IMR-90 (cell line): ENCODE results near the gene MAML3. TPM values are rescaled to one million over a fixed set of nuclear protein-coding genes. Genes with fewer than 3 reads are reported as not detected.
A peak's percentile ranks its signal among the peaks of the same experiment; 100 is the strongest.

Source experiments
- ATAC-seq: fragments of 200-7000 bp; cut with Tn5 transposase; 2 replicates; pipeline ENCODE4 v1.9.1; 2020; ENCODE audit warnings: low read depth, mild to moderate bottlenecking, moderate library complexity
- BruUV-seq: library from RNA; stranded (reverse); fragments of 400-500 nt; replicated peaks from 2 replicates; lab custom pipeline; 2021; lab: Mats Ljungman, UMichigan
- CTCF ChIA-PET: fragments of 300-600 bp; formaldehyde crosslinking; extraction: SDS; loops from one replicate; lab custom pipeline; 2021; ENCODE audit warnings: antibody characterized with exemption; lab: Yijun Ruan, JAX
- POLR2A ChIA-PET: fragments of 300-600 bp; sonication (Branson Sonifier 250); formaldehyde crosslinking; loops from one replicate; lab custom pipeline; 2022; ENCODE audit warnings: antibody characterized with exemption; ENCODE audit not compliant: unreplicated experiment; lab: Charles Lee
- DNase-seq: peaks from one replicate; pipeline ENCODE4 v3.0.0; 2013
- H2AFZ ChIP-seq: replicated peaks from 2 replicates; pipeline ENCODE3; 2013; ENCODE audit warnings: low read length, mild to moderate bottlenecking; ENCODE audit not compliant: poor library complexity
- H2AK5ac ChIP-seq: 2 replicates; pipeline ENCODE4 v1.6.1; 2013; ENCODE audit warnings: low read depth, low read length, inconsistent platforms
- H2AK9ac ChIP-seq: replicated peaks from 2 replicates; pipeline ENCODE3; 2013; ENCODE audit warnings: mild to moderate bottlenecking, low read depth, low read length, moderate library complexity; ENCODE audit not compliant: poor library complexity
- H2BK120ac ChIP-seq: 2 replicates; pipeline ENCODE4 v1.6.1; 2013; ENCODE audit warnings: low read depth, low read length, inconsistent platforms
- H2BK15ac ChIP-seq: 3 replicates; pipeline ENCODE4 v1.6.1; 2013; ENCODE audit warnings: low read depth, low read length, inconsistent platforms
- H2BK20ac ChIP-seq: 2 replicates; pipeline ENCODE4 v1.6.1; 2013; ENCODE audit warnings: low read depth, mild to moderate bottlenecking, inconsistent platforms, low read length, moderate library complexity
- H2BK5ac ChIP-seq: 2 replicates; pipeline ENCODE4 v1.6.1; 2013; ENCODE audit warnings: mild to moderate bottlenecking, low read depth, low read length, inconsistent platforms; ENCODE audit not compliant: poor library complexity, severe bottlenecking
- H3K14ac ChIP-seq: replicated peaks from 2 replicates; pipeline ENCODE4 v1.6.1; 2013; ENCODE audit warnings: low read depth, low read length, inconsistent platforms
- H3K18ac ChIP-seq: 2 replicates; pipeline ENCODE4 v1.6.1; 2013; ENCODE audit warnings: low read depth, low read length, control low read depth
- H3K23ac ChIP-seq: 2 replicates; pipeline ENCODE4 v1.6.1; 2013; ENCODE audit warnings: low read depth, low read length, inconsistent platforms
- H3K27ac ChIP-seq: 2 replicates; pipeline ENCODE4 v1.5.1; 2013; ENCODE audit warnings: mild to moderate bottlenecking, control low read depth, low read length; ENCODE audit not compliant: insufficient read depth
- H3K27me3 ChIP-seq: 2 replicates; pipeline ENCODE4 v1.6.1; 2013; ENCODE audit warnings: low read length; ENCODE audit not compliant: control insufficient read depth, insufficient read depth
- H3K36me3 ChIP-seq: 2 replicates; pipeline ENCODE4 v1.6.1; 2013; ENCODE audit warnings: low read length, mixed read lengths; ENCODE audit not compliant: control insufficient read depth, insufficient read depth
- H3K4ac ChIP-seq: 2 replicates; pipeline ENCODE4 v1.6.1; 2013; ENCODE audit warnings: low read depth, low read length, inconsistent platforms
- H3K4me1 ChIP-seq: 2 replicates; pipeline ENCODE4 v1.6.1; 2013; ENCODE audit warnings: low read length, mixed read lengths; ENCODE audit not compliant: control insufficient read depth, insufficient read depth
- H3K4me2 ChIP-seq: 2 replicates; pipeline ENCODE4 v1.6.1; 2013; ENCODE audit warnings: low read depth, mild to moderate bottlenecking, control low read depth, low read length, moderate library complexity
- H3K4me3 ChIP-seq: 2 replicates; pipeline ENCODE4 v1.5.1; 2013; ENCODE audit warnings: low read depth, mild to moderate bottlenecking, control low read depth, low read length, moderate library complexity; ENCODE audit not compliant: insufficient read depth
- H3K56ac ChIP-seq: 2 replicates; pipeline ENCODE4 v1.6.1; 2013; ENCODE audit warnings: low read length, inconsistent platforms; ENCODE audit not compliant: insufficient read depth; ENCODE audit errors: extremely low read depth
- H3K79me1 ChIP-seq, 2 experiments: 2 replicates each; pipeline ENCODE4 v1.6.1; 2013; ENCODE audit warnings: low read length in 2 of 2, inconsistent platforms in 1 of 2, low read depth in 1 of 2
- H3K9ac ChIP-seq: 2 replicates; pipeline ENCODE4 v1.6.1; 2013; ENCODE audit warnings: low read depth, low read length, control low read depth
- H3K9me1 ChIP-seq: 2 replicates; pipeline ENCODE4 v1.6.1; 2013; ENCODE audit warnings: low read length, inconsistent platforms; ENCODE audit not compliant: insufficient read depth
- H3K9me3 ChIP-seq: 2 replicates; pipeline ENCODE4 v1.6.1; 2013; ENCODE audit warnings: low read length; ENCODE audit not compliant: control insufficient read depth, insufficient read depth
- H4K20me1 ChIP-seq: 2 replicates; pipeline ENCODE4 v1.6.1; 2013; ENCODE audit warnings: low read length, inconsistent platforms; ENCODE audit not compliant: insufficient read depth
- H4K5ac ChIP-seq: 2 replicates; pipeline ENCODE4 v1.6.1; 2013; ENCODE audit warnings: mild to moderate bottlenecking, low read depth, low read length, control low read depth
- H4K8ac ChIP-seq, 2 experiments: 2 replicates each; pipeline ENCODE4 v1.6.1; 2013; ENCODE audit warnings: low read depth in 2 of 2, low read length in 2 of 2, control low read depth in 1 of 2, inconsistent platforms in 1 of 2
- H4K91ac ChIP-seq: 2 replicates; pipeline ENCODE4 v1.6.1; 2013; ENCODE audit warnings: low read depth, low read length, inconsistent platforms; ENCODE audit not compliant: insufficient read depth
- BHLHE40 ChIP-seq: fragments of 150-350 bp; IDR thresholded peaks from 2 replicates; pipeline ENCODE4 v1.6.1; 2016; ENCODE audit warnings: mild to moderate bottlenecking, low read depth, low read length
- CEBPB ChIP-seq: IDR thresholded peaks from 2 replicates; pipeline ENCODE4 v1.6.1; 2012; ENCODE audit warnings: low read depth, low read length, improper control_type of control experiment
- CHD1 ChIP-seq: IDR thresholded peaks from 2 replicates; pipeline ENCODE4 v1.6.1; 2012; ENCODE audit warnings: low read depth, low read length, improper control_type of control experiment
- CTCF ChIP-seq: conservative IDR thresholded peaks from 2 replicates; pipeline ENCODE4 v1.5.1; 2012; ENCODE audit warnings: mild to moderate bottlenecking, low read depth, low read length, improper control_type of control experiment
- NFE2L2 ChIP-seq: fragments of 150-350 bp; IDR thresholded peaks from 2 replicates; pipeline ENCODE4 v1.6.1; 2016; ENCODE audit warnings: low read depth, mild to moderate bottlenecking, low read length
- RAD21 ChIP-seq: IDR thresholded peaks from 2 replicates; pipeline ENCODE4 v1.6.1; 2012; ENCODE audit warnings: low read length, improper control_type of control experiment
- SMC3 ChIP-seq: fragments of 150-350 bp; IDR thresholded peaks from 2 replicates; pipeline ENCODE4 v1.6.1; 2016; ENCODE audit warnings: low read depth, mild to moderate bottlenecking, antibody characterized with exemption, low read length, moderate library complexity
- USF2 ChIP-seq: fragments of 150-350 bp; IDR thresholded peaks from 2 replicates; pipeline ENCODE4 v1.6.1; 2017; ENCODE audit warnings: mild to moderate bottlenecking, antibody characterized with exemption, low read length, low read depth
- WGBS, 2 experiments: methylation state at CpG; one replicate each; pipeline versions ENCODE4 v1.1.5 to v1.1.7; 2013; ENCODE audit warnings: missing lambda C conversion rate in 2 of 2; ENCODE audit not compliant: insufficient read length in 1 of 2; ENCODE audit errors: extremely low coverage in 2 of 2; 5-methylcytosine and 5-hydroxymethylcytosine counted together
- dilution Hi-C: fragments of 300-500 bp; cut with HindIII; formaldehyde crosslinking; loops from one replicate; pipeline ENCODE4 v1.14.3; 2018; ENCODE audit warnings: low sequenced_read_pairs; ENCODE audit not compliant: unreplicated experiment
- in situ Hi-C: fragments of 300-500 bp; cut with MboI; formaldehyde crosslinking; loops from 3 replicates; pipeline ENCODE4 v1.14.3; 2019; ENCODE audit warnings: low sequenced_read_pairs, inconsistent platforms, mixed read lengths
- intact Hi-C: fragments of 100-400 bp; cut with micrococcal nuclease; formaldehyde crosslinking; loops from 2 replicates; pipeline ENCODE4 v1.10.0; 2022
- polyA plus RNA-seq, 3 experiments: library from polyadenylated mRNA; depleted of rRNA; stranded (reverse); fragments of >200 nt; gene quantifications; 2 replicates each; pipeline ENCODE4 v1.2.3, GENCODE V29; 2012; ENCODE audit warnings: low replicate concordance in 1 of 3
- total RNA-seq: library from RNA; depleted of rRNA; stranded (reverse); fragments of >200 nt; gene quantifications from 2 replicates; pipeline ENCODE4 v1.2.3, GENCODE V29; 2012

MAML3 gene
- total and polyA plus RNA-seq, 2 of the 4 experiments (the other 2 are of a cell fraction), result 0.90 to 1.7 TPM

GRCh38 chr4:139920486-139921002 lies 233.4 kb downstream of the MAML3 start (continued):
- no peak for TF ChIP-seq CTCF

- no peak overlapping the region for H3K4me3 ChIP-seq
- ATAC-seq (peak; percentile 89), DNase-seq (peak; percentile 65)
- H4K91ac ChIP-seq, result no peak overlapping the region
- no peaks in the 10 kb centered on the region for H4K20me1 ChIP-seq
- peak overlapping the region; percentile 50 for H3K4me2 ChIP-seq
- peaks cover 3% of the 10 kb centered on the region; the same call in 1 of the 2 replicates for H3K9me1 ChIP-seq
- H4K5ac ChIP-seq, result peak overlapping the region; percentile 9; the same call in 1 of the 2 replicates
- H2BK120ac ChIP-seq, result peak overlapping the region; percentile 86
- H3K27ac ChIP-seq, result peak overlapping the region; percentile 50; the same call in 1 of the 2 replicates
- H2BK15ac ChIP-seq, result 0 out of 3 replicates have a peak overlapping the region, but pooled peaks have one; percentile 0
- peak overlapping the region in 1 of 2 experiments; percentile 10; a peak in 2 of 4 replicates for H4K8ac ChIP-seq
- no peaks in the 10 kb centered on the region for H3K36me3 ChIP-seq
- no peak overlapping the region for H3K23ac ChIP-seq
- intact Hi-C loops, result no loop called here
- peak overlapping the region; percentile 75 for H2BK5ac ChIP-seq
- no peak overlapping the region for H2AK9ac ChIP-seq
- no peak overlapping the region for H2AK5ac ChIP-seq
- ChIA-PET CTCF (no interaction called here), POLR2A (no interaction called here)
- no TSS peak for BruUV-seq
- WGBS, 2 experiments, result 0% methylated on average over 1 of the region's 3 CpGs; no CpG with 5 or more reads in 1 of the 2 experiments
- in situ Hi-C loops, result no loop called here
- peak overlapping the region; percentile 27; the same call in 1 of the 2 replicates for H2BK20ac ChIP-seq
- H3K4me1 ChIP-seq, result peaks cover 13% of the 10 kb centered on the region
- H3K14ac ChIP-seq, result no peak overlapping the region; the same call in 1 of the 2 replicates
- H3K79me1 ChIP-seq, result peaks cover 0 to 5% of the 10 kb centered on the region in 2 experiments; a peak in 1 of 4 replicates
- H3K9me3 ChIP-seq, result no peaks in the 10 kb centered on the region
- TF ChIP-seq NFE2L2 (no peak), CHD1 (no peak), BHLHE40 (peak; percentile 4; the same call in 1 of the 2 replicates), RAD21 (no peak), SMC3 (no peak), USF2 (no peak), CEBPB (no peak), CTCF (no peak)
- H3K9ac ChIP-seq, result peak overlapping the region; percentile 21; the same call in 1 of the 2 replicates
- H3K18ac ChIP-seq, result peak overlapping the region; percentile 8; the same call in 1 of the 2 replicates
- H2AFZ ChIP-seq, result no peak overlapping the region
- H3K56ac ChIP-seq, result no peak overlapping the region
- peak overlapping the region; percentile 9; the same call in 1 of the 2 replicates for H3K4ac ChIP-seq
- H3K27me3 ChIP-seq, result no peaks in the 10 kb centered on the region
- dilution Hi-C loops, result no loop called here
Measured at GRCh38 chr4:139919521-139919920, 234.5 kb downstream of the MAML3 start.
